Activated naive CD4-positive, alpha-beta T cell treated with anti-CD3 and anti-CD28 coated beads, Interleukin-2, amount 10 ng/mL, durations not matched to agents 7 days and 5 days (primary cell): ENCODE data around the gene DNER.

Source experiments
- CTCF ChIA-PET: fragments of 350-600 bp; sonication (Branson Sonifier 250); formaldehyde crosslinking; loops from one replicate; lab custom pipeline; 2021; ENCODE audit warnings: antibody characterized with exemption; lab: Charles Lee
- DNase-seq: peaks from one replicate; pipeline ENCODE4 v3.0.0-alpha.2; 2020
- H3K27ac Mint-ChIP-seq: one replicate; pipeline ENCODE4 v1.8.0; 2021; ENCODE audit warnings: mild to moderate bottlenecking, moderate library complexity, mixed read lengths
- H3K27me3 Mint-ChIP-seq: one replicate; pipeline ENCODE4 v1.8.0; 2021; ENCODE audit warnings: mild to moderate bottlenecking, mixed read lengths
- H3K36me3 Mint-ChIP-seq: one replicate; pipeline ENCODE4 v1.8.0; 2021; ENCODE audit warnings: mixed read lengths
- H3K4me1 Mint-ChIP-seq: one replicate; pipeline ENCODE4 v1.8.0; 2021; ENCODE audit warnings: mixed read lengths
- H3K4me3 Mint-ChIP-seq: one replicate; pipeline ENCODE4 v1.8.0; 2021; ENCODE audit warnings: mild to moderate bottlenecking, moderate library complexity, mixed read lengths
- H3K9me3 Mint-ChIP-seq: one replicate; pipeline ENCODE4 v1.8.0; 2021; ENCODE audit warnings: mixed read lengths

The DNER gene

GRCh38 chr2:229666811-229667210 lies 47.5 kb downstream of the DNER start:
- CTCF ChIA-PET, result no interaction called here

GRCh38 chr2:229665158-229665557 lies 49.2 kb downstream of the DNER start:
- DNase-seq, result no peak
- Mint-ChIP-seq H3K9me3 (no peaks in the 10 kb centered on the region), H3K36me3 (no peaks in the 10 kb centered on the region), H3K4me3 (no peak overlapping the region), H3K27me3 (no peaks in the 10 kb centered on the region), H3K4me1 (no peaks in the 10 kb centered on the region), H3K27ac (no peak overlapping the region)
- CTCF ChIA-PET, result no interaction called here

More at GRCh38 chr2:229666811-229667210, 47.5 kb downstream of the DNER start:
- no peak overlapping the region for H3K27ac Mint-ChIP-seq
- no peak for DNase-seq
- H3K4me1 Mint-ChIP-seq, result no peaks in the 10 kb centered on the region
- H3K27me3 Mint-ChIP-seq, result no peaks in the 10 kb centered on the region
- H3K36me3 Mint-ChIP-seq, result no peaks in the 10 kb centered on the region
- no peak overlapping the region for H3K4me3 Mint-ChIP-seq
- H3K9me3 Mint-ChIP-seq, result no peaks in the 10 kb centered on the region

GRCh38 chr2:229661478-229661877 lies 52.9 kb downstream of the DNER start:
- Mint-ChIP-seq H3K4me3 (no peak overlapping the region), H3K9me3 (no peaks in the 10 kb centered on the region), H3K36me3 (no peaks in the 10 kb centered on the region), H3K4me1 (no peaks in the 10 kb centered on the region), H3K27me3 (no peaks in the 10 kb centered on the region), H3K27ac (no peak overlapping the region)
- CTCF ChIA-PET, result no interaction called here
- no peak for DNase-seq

- Mint-ChIP-seq H3K4me1 (no peaks in the 10 kb centered on the region), H3K36me3 (no peaks in the 10 kb centered on the region), H3K9me3 (no peaks in the 10 kb centered on the region), H3K27me3 (no peaks in the 10 kb centered on the region), H3K4me3 (no peak overlapping the region), H3K27ac (no peak overlapping the region)
- no peak for DNase-seq
- CTCF ChIA-PET, result no interaction called here
Measured at GRCh38 chr2:229660951-229661350, 53.4 kb downstream of the DNER start.

- H3K4me1 Mint-ChIP-seq, result no peaks in the 10 kb centered on the region
- no peak for DNase-seq
- H3K4me3 Mint-ChIP-seq, result no peak overlapping the region
- H3K36me3 Mint-ChIP-seq, result no peaks in the 10 kb centered on the region
- no peak overlapping the region for H3K27ac Mint-ChIP-seq
- CTCF ChIA-PET, result no interaction called here
- no peaks in the 10 kb centered on the region for H3K9me3 Mint-ChIP-seq
- no peaks in the 10 kb centered on the region for H3K27me3 Mint-ChIP-seq
Measured at GRCh38 chr2:229660391-229660790, 54.0 kb downstream of the DNER start.

GRCh38 chr2:229658004-229658403 lies 56.4 kb downstream of the DNER start:
- Mint-ChIP-seq H3K36me3 (no peaks in the 10 kb centered on the region), H3K4me1 (no peaks in the 10 kb centered on the region), H3K9me3 (no peaks in the 10 kb centered on the region), H3K27ac (no peak overlapping the region), H3K4me3 (no peak overlapping the region), H3K27me3 (no peaks in the 10 kb centered on the region)
- CTCF ChIA-PET, result no interaction called here
- DNase-seq, result no peak

GRCh38 chr2:229654437-229654836 lies 59.9 kb downstream of the DNER start:
- H3K4me1 Mint-ChIP-seq, result no peaks in the 10 kb centered on the region
- no peaks in the 10 kb centered on the region for H3K27me3 Mint-ChIP-seq
- H3K27ac Mint-ChIP-seq, result no peak overlapping the region
- H3K36me3 Mint-ChIP-seq, result no peaks in the 10 kb centered on the region
- H3K9me3 Mint-ChIP-seq, result no peaks in the 10 kb centered on the region
- CTCF ChIA-PET, result no interaction called here
- no peak overlapping the region for H3K4me3 Mint-ChIP-seq
- no peak for DNase-seq

GRCh38 chr2:229653531-229653930 lies 60.8 kb downstream of the DNER start:
- CTCF ChIA-PET, result no interaction called here
- no peak overlapping the region for H3K27ac Mint-ChIP-seq
- no peaks in the 10 kb centered on the region for H3K36me3 Mint-ChIP-seq
- no peaks in the 10 kb centered on the region for H3K27me3 Mint-ChIP-seq
- no peak for DNase-seq
- no peak overlapping the region for H3K4me3 Mint-ChIP-seq
- no peaks in the 10 kb centered on the region for H3K4me1 Mint-ChIP-seq
- H3K9me3 Mint-ChIP-seq, result no peaks in the 10 kb centered on the region

GRCh38 chr2:229652796-229653195 lies 61.6 kb downstream of the DNER start:
- CTCF ChIA-PET, result no interaction called here
- no peak for DNase-seq
- H3K27ac Mint-ChIP-seq, result no peak overlapping the region
- H3K27me3 Mint-ChIP-seq, result no peaks in the 10 kb centered on the region
- H3K4me3 Mint-ChIP-seq, result no peak overlapping the region
- no peaks in the 10 kb centered on the region for H3K36me3 Mint-ChIP-seq
- H3K9me3 Mint-ChIP-seq, result no peaks in the 10 kb centered on the region
- H3K4me1 Mint-ChIP-seq, result no peaks in the 10 kb centered on the region

GRCh38 chr2:229650901-229651300 lies 63.5 kb downstream of the DNER start:
- Mint-ChIP-seq H3K27ac (no peak overlapping the region), H3K36me3 (no peaks in the 10 kb centered on the region), H3K9me3 (no peaks in the 10 kb centered on the region), H3K4me1 (no peaks in the 10 kb centered on the region), H3K27me3 (no peaks in the 10 kb centered on the region), H3K4me3 (no peak overlapping the region)
- CTCF ChIA-PET, result no interaction called here
- DNase-seq, result no peak

- H3K9me3 Mint-ChIP-seq, result no peaks in the 10 kb centered on the region
- no peak for DNase-seq
- H3K4me3 Mint-ChIP-seq, result no peak overlapping the region
- CTCF ChIA-PET, result no interaction called here
- no peaks in the 10 kb centered on the region for H3K4me1 Mint-ChIP-seq
- no peaks in the 10 kb centered on the region for H3K27me3 Mint-ChIP-seq
- no peaks in the 10 kb centered on the region for H3K36me3 Mint-ChIP-seq
- H3K27ac Mint-ChIP-seq, result no peak overlapping the region
Measured at GRCh38 chr2:229650059-229650458, 64.3 kb downstream of the DNER start.

- H3K4me3 Mint-ChIP-seq, result no peak overlapping the region
- CTCF ChIA-PET, result no interaction called here
- no peaks in the 10 kb centered on the region for H3K9me3 Mint-ChIP-seq
- H3K4me1 Mint-ChIP-seq, result no peaks in the 10 kb centered on the region
- no peaks in the 10 kb centered on the region for H3K27me3 Mint-ChIP-seq
- no peak overlapping the region for H3K27ac Mint-ChIP-seq
- no peaks in the 10 kb centered on the region for H3K36me3 Mint-ChIP-seq
- DNase-seq, result no peak
Measured at GRCh38 chr2:229646186-229646723, 68.1 kb downstream of the DNER start.

GRCh38 chr2:229642371-229642770 lies 72.0 kb downstream of the DNER start:
- no peaks in the 10 kb centered on the region for H3K9me3 Mint-ChIP-seq
- no peaks in the 10 kb centered on the region for H3K27me3 Mint-ChIP-seq
- H3K4me1 Mint-ChIP-seq, result no peaks in the 10 kb centered on the region
- CTCF ChIA-PET, result no interaction called here
- H3K4me3 Mint-ChIP-seq, result no peak overlapping the region
- no peaks in the 10 kb centered on the region for H3K36me3 Mint-ChIP-seq
- no peak overlapping the region for H3K27ac Mint-ChIP-seq
- DNase-seq, result no peak

GRCh38 chr2:229641676-229642075 lies 72.7 kb downstream of the DNER start:
- Mint-ChIP-seq H3K4me1 (no peaks in the 10 kb centered on the region), H3K36me3 (no peaks in the 10 kb centered on the region), H3K9me3 (no peaks in the 10 kb centered on the region), H3K27me3 (no peaks in the 10 kb centered on the region), H3K27ac (no peak overlapping the region), H3K4me3 (no peak overlapping the region)
- DNase-seq, result no peak
- CTCF ChIA-PET, result no interaction called here

- no peak overlapping the region for H3K27ac Mint-ChIP-seq
- CTCF ChIA-PET, result no interaction called here
- no peak overlapping the region for H3K4me3 Mint-ChIP-seq
- no peaks in the 10 kb centered on the region for H3K36me3 Mint-ChIP-seq
- H3K4me1 Mint-ChIP-seq, result no peaks in the 10 kb centered on the region
- no peak for DNase-seq
- H3K27me3 Mint-ChIP-seq, result peaks cover 4% of the 10 kb centered on the region
- H3K9me3 Mint-ChIP-seq, result no peaks in the 10 kb centered on the region
Measured at GRCh38 chr2:229640636-229641035, 73.7 kb downstream of the DNER start.

- no peaks in the 10 kb centered on the region for H3K36me3 Mint-ChIP-seq
- H3K27ac Mint-ChIP-seq, result peak overlapping the region; percentile 11
- H3K27me3 Mint-ChIP-seq, result peaks cover 15% of the 10 kb centered on the region
- H3K9me3 Mint-ChIP-seq, result no peaks in the 10 kb centered on the region
- CTCF ChIA-PET, result no interaction called here
- H3K4me1 Mint-ChIP-seq, result no peaks in the 10 kb centered on the region
- no peak overlapping the region for H3K4me3 Mint-ChIP-seq
- no peak for DNase-seq
Measured at GRCh38 chr2:229636571-229636970, 77.8 kb downstream of the DNER start.
